Activated gamma-delta T cell (primary cell): ENCODE data around the gene PODN.

Source experiments
- DNase-seq: peaks from one replicate; lab custom pipeline; 2025; lab: John Stamatoyannopoulos, UW

The PODN gene

GRCh38 chr1:53074313-53075154, 12.5 kb downstream of the PODN start:
- DNase-seq = no peak

GRCh38 chr1:53075206-53075605, 13.2 kb downstream of the PODN start:
- no peak for DNase-seq

GRCh38 chr1:53075761-53076163, 13.7 kb downstream of the PODN start:
- DNase-seq = no peak

GRCh38 chr1:53076165-53076564, 14.2 kb downstream of the PODN start:
- DNase-seq = no peak

- DNase-seq = no peak
Measured at GRCh38 chr1:53076721-53077598, 14.9 kb downstream of the PODN start.

- DNase-seq = no peak
Measured at GRCh38 chr1:53077599-53077965, 15.6 kb downstream of the PODN start.

- DNase-seq = no peak
Measured at GRCh38 chr1:53078333-53079101, 16.5 kb downstream of the PODN start.

- no peak for DNase-seq
Measured at GRCh38 chr1:53079251-53079650, 17.2 kb downstream of the PODN start.

GRCh38 chr1:53080041-53080440, 18.0 kb downstream of the PODN start:
- DNase-seq = no peak

GRCh38 chr1:53080769-53081168, 18.8 kb downstream of the PODN start:
- DNase-seq = no peak

- DNase-seq = no peak
Measured at GRCh38 chr1:53081384-53082066, 19.5 kb downstream of the PODN start.

GRCh38 chr1:53082826-53083455, 20.9 kb downstream of the PODN start:
- DNase-seq = no peak

GRCh38 chr1:53083636-53084588, 21.9 kb downstream of the PODN start:
- DNase-seq = no peak

- DNase-seq = no peak
Measured at GRCh38 chr1:53084589-53084971, 22.6 kb downstream of the PODN start.

- no peak for DNase-seq
Measured at GRCh38 chr1:53085405-53085804, 23.4 kb downstream of the PODN start.

- DNase-seq = no peak
Measured at GRCh38 chr1:53086491-53087070, 24.6 kb downstream of the PODN start.

GRCh38 chr1:53087332-53088285, 25.6 kb downstream of the PODN start:
- DNase-seq = no peak

GRCh38 chr1:53088616-53089300, 26.7 kb downstream of the PODN start:
- DNase-seq = no peak
